Left colon (tissue), 2 donors: ENCODE measurements around the gene PTPRO. TPM values are rescaled to one million over a fixed set of nuclear protein-coding genes. Genes with fewer than 3 reads are reported as not detected.
"Not testable (repeated sequence)": the region's sequence is repeated elsewhere in the genome, so short reads cannot be mapped to it uniquely, and the experiment has no call there.

Experiments used
- ATAC-seq: fragments of 200-7000 bp; cut with Tn5 transposase; one replicate; pipeline ENCODE4 v1.9.1; 2020; ENCODE audit warnings: mild to moderate bottlenecking, moderate library complexity
- DNase-seq, 2 donors: peaks; one replicate each; pipeline ENCODE4 v3.0.0-alpha.2; 2020
- intact Hi-C, 2 donors: fragments of 100-400 bp; cut with DNase I in 1 of 2; cut with micrococcal nuclease in 1 of 2; formaldehyde crosslinking; loops; one replicate each; pipeline versions ENCODE4 v1.11.2 to v1.14.0; 2022; cut with DNase I, micrococcal nuclease
- total RNA-seq, 2 donors: library from RNA; stranded (reverse); fragmentation: NEBNext Ultra II Directional; extraction: Animal tissue kit (Norgen Biotek cat#: 25700); gene quantifications; one replicate each; pipeline ENCODE4 v1.2.1, GENCODE V29; 2021
- donor health status: DM: no; HTN: no; CAD: no.
- donor health status: DM: yes; HTN: yes; CAD: no.

PTPRO gene
- total RNA-seq, 2 donors from 2014 or later = 15.7 to 21.9 TPM

GRCh38 chr12:15605881-15606590, 283.7 kb downstream of the PTPRO start:
- DNase-seq (no peak), ATAC-seq (no peak)
- intact Hi-C loops = no loop called here

- DNase-seq (no peak), ATAC-seq (no peak)
- intact Hi-C loops = no loop called here
Observed at GRCh38 chr12:15608406-15608805, 286.1 kb downstream of the PTPRO start.

- no peak for DNase-seq
- intact Hi-C loops = no loop called here
- ATAC-seq = no peak
Observed at GRCh38 chr12:15608941-15609340, 286.6 kb downstream of the PTPRO start.

GRCh38 chr12:15613981-15614380, 291.7 kb downstream of the PTPRO start:
- intact Hi-C loops = no loop called here
- DNase-seq (no peak), ATAC-seq (no peak)

DNA sequence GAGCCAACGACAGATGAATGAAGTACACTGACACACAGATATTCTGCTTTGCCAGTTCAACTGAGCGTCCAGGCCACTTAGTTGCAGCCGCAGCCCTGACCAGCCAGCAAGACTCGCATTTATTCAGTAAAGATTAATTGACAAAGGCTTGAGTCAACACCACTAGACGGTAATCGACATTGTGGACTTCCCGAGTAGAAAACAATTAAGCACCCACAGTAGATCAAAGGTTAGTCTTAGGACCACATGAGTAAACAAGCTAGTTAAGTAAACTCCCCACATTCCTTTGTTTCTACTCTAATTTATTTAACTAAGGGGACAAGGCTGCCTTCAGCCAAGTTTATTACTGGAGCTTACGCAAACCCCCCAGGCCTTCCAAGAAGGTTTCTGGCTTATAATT, 294.2 kb downstream of the PTPRO start:
- intact Hi-C loops, DNase-seq, ATAC-seq: not testable (repeated sequence)

GRCh38 chr12:15620741-15621539, 298.6 kb downstream of the PTPRO start:
- intact Hi-C loops = no loop called here
- ATAC-seq = no peak
- DNase-seq = no peak

DNA sequence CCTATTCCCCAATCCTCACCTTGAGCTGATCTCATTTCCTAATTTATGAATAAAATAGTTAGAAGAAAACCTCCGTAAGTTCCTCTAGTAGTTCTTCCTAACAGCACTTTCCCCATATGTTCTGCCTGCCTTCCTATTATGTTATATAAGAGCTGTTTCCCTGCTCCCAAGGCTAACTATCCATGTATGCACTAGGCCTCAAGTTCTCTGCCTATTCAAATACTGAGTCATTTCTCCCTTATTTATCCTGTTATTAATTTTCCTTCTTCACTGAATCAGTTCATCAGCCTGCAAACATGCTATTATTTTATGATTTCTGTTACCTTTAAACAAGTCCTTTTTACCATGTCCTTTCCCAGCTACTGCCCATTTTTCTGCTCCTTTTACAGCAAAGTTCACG, 302.8 kb downstream of the PTPRO start:
- ATAC-seq (no peak), DNase-seq (no peak)
- intact Hi-C loops = no loop called here

DNA sequence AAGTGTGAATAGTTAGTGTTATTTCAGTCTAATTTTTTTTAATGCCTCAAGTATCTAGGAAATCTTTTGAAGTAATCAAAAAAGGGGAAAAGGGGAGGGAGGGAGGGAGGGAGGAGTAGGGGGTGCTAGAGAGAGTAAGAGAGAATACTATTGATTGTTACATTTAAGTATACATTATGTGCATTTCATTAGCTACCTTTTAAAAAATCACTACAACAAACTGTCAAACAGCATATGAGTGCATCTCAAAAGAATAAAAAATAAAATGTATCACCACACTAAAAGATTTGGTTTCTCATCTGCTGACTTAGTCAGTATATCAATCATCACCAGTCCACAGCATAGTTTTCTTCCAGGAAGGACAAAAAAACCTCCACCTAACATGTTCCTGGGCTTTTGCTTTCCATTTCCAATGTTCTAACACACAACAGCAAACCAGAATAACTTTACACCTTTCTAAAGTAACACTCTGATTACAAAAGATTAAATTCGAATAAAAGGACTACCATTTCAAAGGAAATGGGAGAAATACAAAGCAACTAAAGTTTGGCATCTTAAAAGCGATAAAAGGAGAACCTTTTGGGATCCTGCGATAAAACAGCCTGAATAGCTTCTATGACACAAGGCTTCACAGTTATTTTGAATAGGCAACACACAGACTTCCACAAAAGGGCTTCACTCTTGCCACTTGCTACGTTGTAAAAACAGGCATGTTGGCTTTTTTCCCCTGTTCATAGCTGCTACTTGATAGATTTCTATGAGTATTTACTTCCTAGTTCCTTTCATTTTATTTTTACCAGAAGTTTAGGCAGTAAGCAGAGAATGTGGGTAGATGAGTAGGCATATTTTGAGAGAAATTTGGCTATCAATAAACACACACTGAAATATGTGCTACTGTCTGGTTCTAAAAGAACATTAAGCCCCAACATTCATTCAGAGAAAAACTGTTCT, 306.0 kb downstream of the PTPRO start:
- intact Hi-C loops = no loop called here
- DNase-seq (no peak), ATAC-seq (no peak)

DNA sequence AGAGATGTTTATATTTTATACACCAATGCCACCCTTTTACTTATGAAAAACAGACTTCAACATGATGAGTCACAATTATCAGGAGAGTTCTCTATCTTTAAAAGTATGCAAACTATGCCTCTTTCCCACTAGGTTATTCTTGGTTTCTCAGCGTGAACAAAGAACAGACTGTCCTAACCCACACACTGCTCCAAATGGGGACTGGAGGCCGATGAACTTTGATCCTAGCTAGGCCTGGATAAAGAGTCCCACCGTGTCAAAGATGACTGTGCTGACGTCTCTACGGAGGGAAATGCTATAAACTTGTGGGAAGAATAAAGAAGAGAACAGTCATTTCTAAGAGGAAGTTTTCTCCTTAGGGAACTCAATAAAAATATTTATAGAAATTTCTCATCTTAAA, 306.8 kb downstream of the PTPRO start:
- ATAC-seq = peak; percentile 91
- DNase-seq = peak; percentile 15 to 80
- intact Hi-C loops = no loop called here

DNA sequence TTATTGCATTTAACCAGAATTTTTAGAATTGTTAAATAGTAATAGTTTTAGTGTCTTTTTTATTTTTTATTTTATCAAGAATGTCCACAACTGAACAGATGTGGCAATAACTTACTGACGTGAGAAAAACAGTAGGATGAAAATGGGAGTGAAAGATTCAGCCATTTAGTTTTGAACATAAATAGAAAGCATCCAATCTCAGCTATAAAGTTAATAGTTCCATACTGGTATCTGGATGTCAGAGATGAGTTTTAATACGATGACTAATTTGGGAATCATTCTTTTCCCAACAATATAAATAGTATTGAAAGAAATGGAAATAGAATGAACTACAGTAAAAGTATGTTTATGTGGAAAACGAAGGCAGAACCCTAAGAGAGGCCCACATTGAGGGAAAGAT, 307.5 kb downstream of the PTPRO start:
- DNase-seq = no peak
- ATAC-seq = no peak
- intact Hi-C loops = no loop called here

- intact Hi-C loops = no loop called here
- peak in 1 of 2 donors; percentile 33 for DNase-seq
- ATAC-seq = peak; percentile 38
Observed at GRCh38 chr12:15631007-15631715, 308.9 kb downstream of the PTPRO start.

DNA sequence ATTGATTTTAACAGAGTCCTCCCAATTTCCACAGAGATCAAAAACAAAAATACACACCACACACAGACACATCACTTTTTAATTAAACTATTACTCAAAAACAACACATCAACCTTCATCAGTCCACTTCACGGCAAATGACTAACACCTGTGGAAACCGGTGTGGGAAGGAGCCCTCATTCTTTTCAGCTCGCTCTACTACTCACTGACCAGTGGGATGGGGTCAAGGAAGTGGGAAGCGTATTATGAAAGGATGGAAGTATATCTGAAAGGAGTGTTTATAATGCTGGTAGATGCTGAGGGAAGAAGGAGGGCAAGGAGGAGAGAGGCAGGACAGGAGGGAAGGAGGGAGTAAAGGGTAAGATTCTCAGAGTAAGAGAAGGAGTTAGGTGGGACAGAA, 310.4 kb downstream of the PTPRO start:
- no peak for DNase-seq
- ATAC-seq = no peak
- intact Hi-C loops = no loop called here

GRCh38 chr12:15633201-15633600, 310.9 kb downstream of the PTPRO start:
- ATAC-seq (no peak), DNase-seq (no peak)
- intact Hi-C loops = no loop called here

DNA sequence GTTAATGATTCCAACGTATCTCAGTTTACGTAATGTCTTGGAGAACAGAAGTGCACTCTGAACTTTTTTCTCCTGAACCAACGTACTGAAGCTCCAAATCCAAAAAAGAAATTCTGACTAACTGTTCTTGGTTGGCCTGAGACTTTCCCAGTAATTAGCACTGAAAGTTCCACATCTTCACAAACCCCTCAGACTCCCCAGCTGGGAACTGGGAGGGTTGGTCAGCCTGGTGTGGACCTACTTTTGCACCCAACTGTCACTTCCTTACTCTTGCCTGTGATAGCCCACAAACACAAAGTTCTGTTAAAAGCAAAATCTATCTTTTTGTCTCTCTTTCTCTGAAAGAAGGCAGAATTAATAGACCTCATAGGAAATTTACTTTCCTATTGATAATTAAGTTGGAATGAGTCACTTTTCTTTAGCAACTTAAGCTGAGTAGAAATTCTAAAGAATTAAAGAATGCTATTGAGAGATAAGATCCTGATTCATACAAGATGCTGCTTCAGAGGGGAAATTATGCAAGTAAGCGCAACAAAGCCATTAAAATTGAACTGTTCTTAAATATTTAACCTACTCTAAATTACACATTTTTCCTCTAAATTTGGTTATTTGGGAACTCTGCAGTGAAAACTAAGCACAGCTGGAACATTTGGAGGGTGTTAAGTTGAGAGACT, 311.8 kb downstream of the PTPRO start:
- DNase-seq (no peak), ATAC-seq (no peak)
- intact Hi-C loops = no loop called here

- DNase-seq (no peak), ATAC-seq (peak; percentile 46)
- intact Hi-C loops = no loop called here
Observed at GRCh38 chr12:15636060-15636890, 314.0 kb downstream of the PTPRO start.

DNA sequence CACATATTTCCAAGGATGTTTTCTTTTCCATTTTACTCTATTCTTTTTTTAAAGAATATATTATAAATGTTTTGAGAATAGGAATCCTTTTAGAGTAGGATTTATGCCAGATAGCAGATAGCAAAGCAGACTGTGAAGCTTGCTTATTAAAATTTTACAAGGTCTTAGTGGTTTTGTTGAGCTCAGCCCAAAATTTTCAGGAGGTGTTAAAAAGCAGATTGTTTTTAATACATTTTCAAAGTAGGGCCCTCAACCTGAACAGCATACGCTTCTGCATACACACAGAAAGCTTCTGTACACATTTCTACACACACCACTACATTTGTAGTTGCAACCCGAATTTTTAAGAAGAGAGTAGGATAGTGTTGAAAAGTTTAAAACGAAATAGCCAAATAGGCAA, 315.9 kb downstream of the PTPRO start:
- DNase-seq = no peak
- intact Hi-C loops = no loop called here
- no peak for ATAC-seq

GRCh38 chr12:15644700-15645099, 322.4 kb downstream of the PTPRO start:
- intact Hi-C loops = no loop called here
- DNase-seq (no peak), ATAC-seq (no peak)
